ENCODE data around the gene TMEM229A.
"Not testable (repeated sequence)": the region's sequence is repeated elsewhere in the genome, so short reads cannot be mapped to it uniquely, and the experiment has no call there.

TMEM229A gene

GRCh38 chr7:124022551-124022950, 10.3 kb downstream of the TMEM229A start:
- DNase-seq (ENCODE audit: extremely low read depth, low read depth), result no peak
- TF ChIP-seq CTCF (IDR thresholded peaks at IDR 0.05; ENCODE audit: low read depth, low read length), result no peak

DNA sequence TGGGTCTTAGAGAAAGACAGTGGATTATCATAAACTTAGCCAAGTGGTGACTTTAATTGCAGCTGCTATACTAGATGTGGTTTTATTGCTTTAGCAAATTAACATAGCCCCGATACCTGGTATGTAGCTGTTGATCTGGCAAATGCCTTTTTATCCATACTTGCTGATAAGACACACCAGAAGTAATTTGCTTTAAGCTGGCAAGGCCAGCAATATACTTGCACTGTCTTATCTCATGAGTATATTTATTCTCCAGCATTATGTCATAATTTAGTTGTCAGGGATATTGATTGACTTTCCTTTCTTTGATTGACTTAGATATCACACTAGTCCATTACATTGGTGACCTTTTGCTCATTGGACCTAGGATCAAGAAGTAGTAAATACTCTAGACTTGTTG, 12.8 kb downstream of the TMEM229A start:
- TF ChIP-seq CTCF (IDR thresholded peaks at IDR 0.05; ENCODE audit: low read depth, low read length), result no peak
- DNase-seq (ENCODE audit: extremely low read depth, low read depth), result no peak

- no peak for TF ChIP-seq CTCF (IDR thresholded peaks at IDR 0.05; ENCODE audit: low read depth, low read length)
- DNase-seq (ENCODE audit: extremely low read depth, low read depth), result no peak
Measured at GRCh38 chr7:124013306-124013705, 19.6 kb downstream of the TMEM229A start.

DNA sequence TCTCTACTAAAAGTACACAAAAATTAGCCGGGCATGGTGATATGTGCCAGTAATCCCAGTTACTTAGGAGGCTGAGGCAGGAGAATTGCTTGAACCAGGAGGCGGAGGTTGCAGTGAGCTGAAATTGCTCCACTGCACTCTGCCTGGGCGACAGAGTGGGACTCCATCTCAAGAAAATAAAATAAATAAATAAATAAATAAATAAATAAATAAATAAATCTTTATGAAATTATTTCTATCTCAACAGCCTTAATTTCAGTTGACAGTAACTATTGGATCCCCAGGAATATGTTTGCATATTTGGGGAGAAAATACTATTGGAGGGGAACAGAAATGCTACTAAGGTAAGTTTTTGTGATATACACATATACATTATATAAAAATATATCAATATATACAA, 20.0 kb downstream of the TMEM229A start:
- no peak for DNase-seq (ENCODE audit: extremely low read depth, low read depth)
- no peak for TF ChIP-seq CTCF (IDR thresholded peaks at IDR 0.05; ENCODE audit: low read depth, low read length)

DNA sequence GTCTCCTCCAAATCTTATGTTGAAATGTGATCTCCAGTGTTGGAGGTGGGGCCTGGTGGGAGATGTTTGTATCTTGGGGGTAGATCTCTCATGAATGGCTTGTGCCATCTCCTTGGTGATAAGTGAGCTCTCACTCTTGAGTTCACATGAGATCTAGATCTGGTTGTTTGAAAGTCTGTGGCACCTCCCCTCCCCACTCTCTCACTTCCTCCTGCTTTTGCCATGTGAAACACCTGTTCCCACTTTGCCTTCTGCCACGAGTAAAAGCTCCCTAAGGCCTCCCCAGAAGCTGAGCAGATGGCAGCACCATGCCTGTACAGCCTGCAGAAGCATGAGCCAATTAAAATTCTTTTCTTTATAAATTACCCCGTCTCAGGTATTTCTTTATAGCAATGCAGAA, 23.5 kb downstream of the TMEM229A start:
- no peak for TF ChIP-seq CTCF (IDR thresholded peaks at IDR 0.05; ENCODE audit: low read depth, low read length)
- no peak for DNase-seq (ENCODE audit: extremely low read depth, low read depth)

DNA sequence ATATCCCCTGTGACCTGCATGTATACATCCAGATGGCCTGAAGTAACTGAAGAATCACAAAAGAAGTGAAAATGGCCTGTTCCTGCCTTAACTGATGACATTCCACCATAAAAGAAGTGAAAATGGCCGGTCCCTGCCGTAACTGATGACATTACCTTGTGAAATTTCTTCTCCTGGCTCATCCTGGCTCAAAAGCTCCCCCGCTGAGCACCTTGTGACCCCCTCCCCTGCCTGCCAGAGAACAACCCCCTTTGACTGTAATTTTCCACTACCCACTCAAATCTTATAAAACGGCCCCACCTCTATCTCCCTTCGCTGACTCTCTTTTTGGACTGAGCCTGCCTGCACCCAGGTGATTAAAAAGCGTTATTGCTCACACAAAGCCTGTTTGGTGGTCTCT, 24.6 kb downstream of the TMEM229A start:
- not testable (repeated sequence) for DNase-seq (ENCODE audit: extremely low read depth, low read depth)

DNA sequence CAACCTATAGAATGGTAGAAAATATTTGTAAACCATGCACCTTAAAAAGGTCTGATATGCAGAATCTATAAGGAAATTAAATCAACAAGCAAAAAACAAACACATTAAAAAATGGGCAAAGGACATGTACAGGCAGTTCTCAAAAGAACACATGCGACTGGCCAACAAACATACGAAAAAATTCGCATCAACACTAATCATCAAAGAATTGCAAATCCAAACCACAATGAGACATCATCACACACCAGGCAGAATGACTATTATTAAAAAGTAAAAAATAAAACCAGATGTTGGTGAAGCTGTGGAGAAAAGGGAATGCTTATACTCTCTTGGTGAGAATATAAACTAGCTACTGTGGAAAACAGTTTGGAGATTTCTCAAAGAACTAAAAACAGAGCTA, 33.2 kb downstream of the TMEM229A start:
- no peak for DNase-seq (ENCODE audit: extremely low read depth, low read depth)
- no peak for TF ChIP-seq CTCF (IDR thresholded peaks at IDR 0.05; ENCODE audit: low read depth, low read length)

- TF ChIP-seq CTCF (IDR thresholded peaks at IDR 0.05; ENCODE audit: low read depth, low read length), result no peak
- DNase-seq (ENCODE audit: extremely low read depth, low read depth), result no peak
Measured at GRCh38 chr7:123998921-123999320, 33.9 kb downstream of the TMEM229A start.
